ENCODE data around the gene IL1B.

- TF ChIP-seq CTCF (IDR thresholded peaks at IDR 0.05; ENCODE audit: low read length) (no peak), EZH2 (IDR thresholded peaks at IDR 0.05; ENCODE audit: borderline replicate concordance, low read length) (no peak)
Observed at GRCh38 chr2:112843836-112844235, 7.3 kb upstream of the IL1B start.

Measured in OCI-LY1 (cell line).